NCI-H1436 treated with DMSO at 0.1 percent for 48 hours (cell line): ENCODE data around the gene AIF1.
A peak's percentile ranks its signal among the peaks of the same experiment; 100 is the strongest.
"Not testable (repeated sequence)": the region's sequence is repeated elsewhere in the genome, so short reads cannot be mapped to it uniquely, and the experiment has no call there.

Experiments used
- DNase-seq: peaks from one replicate; lab custom pipeline; 2025; lab: John Stamatoyannopoulos, UW

The AIF1 gene

DNA sequence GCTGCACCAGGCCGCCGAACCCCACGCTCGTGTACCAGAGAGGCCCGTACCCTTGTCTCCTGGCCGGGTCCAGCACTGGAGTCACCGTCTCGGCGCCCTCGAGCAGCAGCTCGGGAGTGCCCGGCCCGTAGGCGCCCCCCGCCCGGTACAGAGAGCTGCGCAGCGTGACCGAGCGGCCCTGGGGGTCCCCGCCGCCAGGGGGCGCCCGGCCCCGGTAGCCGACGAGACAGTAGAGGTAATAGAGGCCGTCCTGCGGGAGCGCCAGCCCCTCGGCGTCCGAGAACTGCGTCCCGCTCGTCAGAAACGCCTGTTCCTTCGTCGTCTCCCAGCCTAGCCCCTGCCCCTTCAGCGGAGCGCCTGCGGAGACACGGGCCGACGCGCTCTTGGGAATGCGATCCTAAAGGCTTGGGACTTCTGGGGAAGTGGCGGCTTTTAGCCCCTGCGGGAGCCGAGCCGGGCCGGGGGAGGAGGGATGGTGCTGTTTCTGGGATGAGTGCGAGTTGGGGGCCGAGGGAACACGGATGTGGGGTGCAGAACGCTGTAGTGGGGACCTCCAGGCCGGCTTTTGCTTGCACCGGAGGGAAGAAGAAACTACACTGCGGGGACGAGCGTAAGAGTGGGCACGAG lies 34.1 kb upstream of the AIF1 start:
- peak; percentile 33 for DNase-seq

- no peak for DNase-seq
These were observed 33.4 kb upstream of the AIF1 start for GRCh38 chr6:31581434-31582229.

DNA sequence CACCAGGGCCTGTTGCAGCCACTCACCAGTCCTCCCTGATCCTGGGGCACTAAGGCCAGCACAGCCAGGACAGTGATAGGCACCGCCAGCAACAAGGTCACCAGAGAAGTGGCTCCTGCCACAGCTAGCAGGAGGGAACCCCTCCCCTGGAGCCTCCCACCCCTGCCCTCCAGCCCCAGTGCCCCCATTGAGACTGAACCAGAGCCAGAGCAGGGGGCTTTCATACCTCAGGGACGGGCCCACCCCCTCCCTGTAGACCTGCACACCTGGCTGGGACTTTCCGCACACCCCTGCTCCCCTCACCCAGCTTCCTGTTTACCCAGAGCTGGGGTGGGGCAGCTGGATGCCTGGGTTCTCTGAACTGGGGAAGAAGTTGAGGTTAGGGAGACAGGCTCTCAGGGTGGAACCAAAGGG lies 32.8 kb upstream of the AIF1 start, which contains the start of gene LTB:
Gene LTB (minus strand): TSS at position 195 of the 414 bp plus-strand sequence. CDS start 7 bp downstream, at position 188.
- DNase-seq: no peak

DNA sequence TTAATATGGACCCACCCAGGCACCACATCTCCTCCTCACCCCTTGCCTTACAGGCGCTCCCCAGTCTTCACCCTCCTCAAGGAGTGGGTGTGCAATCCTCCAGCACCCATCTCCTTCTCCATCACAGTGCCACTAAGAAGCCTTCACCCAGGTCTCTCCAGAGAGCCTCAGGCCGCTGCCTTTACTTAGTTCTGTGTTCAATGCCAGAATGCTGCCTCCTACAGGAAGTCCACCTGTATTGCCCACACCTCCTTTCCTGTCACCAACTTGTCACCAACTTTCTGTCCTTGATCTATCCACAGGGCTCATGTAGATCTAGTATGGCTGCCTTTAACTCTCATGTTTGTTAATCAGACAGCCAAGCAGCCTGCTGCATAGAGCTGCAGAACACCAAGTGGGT lies 29.5 kb upstream of the AIF1 start:
- DNase-seq: no peak

GRCh38 chr6:31586008-31586407 lies 29.0 kb upstream of the AIF1 start, which contains the start of gene LST1:
Gene LST1, plus strand, starts transcription at chr6:31586277. Its CDS starts 1,023 bp downstream, at chr6:31587300.
- DNase-seq: no peak

DNA sequence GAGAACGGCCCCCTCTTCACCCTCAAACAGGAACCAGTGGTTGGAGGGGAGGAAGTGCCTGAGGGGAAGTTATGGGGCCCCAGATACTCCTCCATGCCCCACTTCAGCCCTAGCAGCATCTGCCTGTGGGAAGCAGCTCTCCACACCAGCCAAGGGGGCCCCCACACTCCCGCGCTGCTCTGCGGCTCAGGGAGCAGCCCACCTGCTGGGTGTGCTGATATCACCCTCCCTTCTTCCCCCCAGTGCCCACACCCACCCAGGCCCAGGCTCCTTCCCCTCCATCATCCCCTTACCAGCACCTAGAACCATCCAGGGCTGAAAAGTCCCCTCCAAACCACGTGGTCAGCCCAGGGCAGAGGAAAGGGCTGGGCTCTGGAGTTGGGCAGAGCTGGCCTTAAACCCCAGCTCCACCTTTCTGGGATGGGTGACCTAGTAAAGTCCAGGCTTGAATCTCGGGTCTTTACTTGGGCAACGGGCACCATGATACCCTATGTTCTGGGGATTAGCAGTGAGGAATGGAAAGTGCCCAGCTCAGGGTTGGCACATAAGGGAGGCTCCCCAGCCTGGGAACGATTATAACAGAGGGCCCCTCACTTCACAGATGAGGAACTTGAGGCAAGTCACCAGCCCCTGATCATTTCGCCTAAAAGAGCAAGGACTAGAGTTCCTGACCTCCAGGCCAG lies 28.3 kb upstream of the AIF1 start:
- no peak for DNase-seq

GRCh38 chr6:31587791-31588777 lies 26.9 kb upstream of the AIF1 start:
- DNase-seq: no peak

DNA sequence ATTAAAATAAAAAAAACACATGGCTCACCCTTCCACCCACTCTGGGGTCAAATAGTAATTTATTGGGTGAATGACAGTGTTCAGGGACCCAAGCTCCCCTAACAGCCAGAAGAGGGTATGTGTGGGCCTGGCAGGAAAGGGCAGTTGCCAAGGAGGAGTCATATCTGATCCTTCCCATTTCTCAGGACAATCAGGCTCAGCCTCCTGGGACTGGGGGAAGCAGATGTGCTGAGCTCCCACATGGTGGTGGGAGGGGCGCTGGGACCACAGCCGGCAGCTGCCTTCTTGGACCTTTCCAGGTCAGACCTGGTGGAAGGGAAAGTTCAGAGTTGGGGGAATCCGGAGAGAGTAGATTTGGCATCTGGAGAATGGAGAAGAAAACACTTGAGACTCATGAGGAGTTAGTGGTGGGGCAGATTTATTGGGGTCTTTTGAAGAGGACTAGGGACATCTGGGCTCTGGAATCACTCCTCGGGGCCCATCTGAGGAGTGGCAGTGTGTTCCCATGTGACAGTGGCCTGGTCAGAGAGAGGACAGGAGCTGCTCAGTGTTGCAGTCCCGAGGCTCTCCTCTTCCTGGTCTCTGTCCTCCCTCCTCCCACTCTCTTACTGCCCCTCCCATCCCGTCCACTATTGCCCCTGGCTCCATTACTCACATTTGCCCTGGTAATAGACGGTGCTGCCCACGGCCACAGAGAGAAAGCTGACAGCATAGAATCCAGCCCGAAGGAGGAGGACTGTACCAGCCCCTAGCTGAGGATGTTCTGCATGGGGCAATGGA lies 26.0 kb upstream of the AIF1 start:
- DNase-seq: no peak

DNA sequence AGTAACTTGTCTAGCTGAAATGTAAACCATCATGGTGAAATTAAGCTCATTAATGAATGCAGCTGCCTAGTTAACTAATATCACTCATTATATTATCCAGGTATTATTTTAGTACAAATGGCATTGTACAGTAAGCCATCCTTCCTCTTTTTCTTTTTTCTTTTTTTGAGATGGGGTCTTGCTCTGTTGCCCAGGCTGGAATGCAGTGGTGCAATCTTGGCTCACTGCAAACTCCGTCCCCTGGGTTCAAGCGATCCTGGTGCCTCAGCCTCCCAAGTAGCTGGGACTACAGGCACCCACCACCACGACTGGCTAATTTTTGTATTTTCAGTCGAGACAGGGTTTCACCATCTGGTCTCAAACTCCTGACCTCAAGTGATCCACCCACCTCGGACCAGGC lies 24.3 kb upstream of the AIF1 start:
- not testable (repeated sequence) for DNase-seq

- DNase-seq: no peak
These were observed 22.6 kb upstream of the AIF1 start for GRCh38 chr6:31592396-31592771.

GRCh38 chr6:31597006-31597405 lies 18.0 kb upstream of the AIF1 start:
- no peak for DNase-seq

- no peak for DNase-seq
These were observed 7.7 kb upstream of the AIF1 start for GRCh38 chr6:31607317-31607716.

DNA sequence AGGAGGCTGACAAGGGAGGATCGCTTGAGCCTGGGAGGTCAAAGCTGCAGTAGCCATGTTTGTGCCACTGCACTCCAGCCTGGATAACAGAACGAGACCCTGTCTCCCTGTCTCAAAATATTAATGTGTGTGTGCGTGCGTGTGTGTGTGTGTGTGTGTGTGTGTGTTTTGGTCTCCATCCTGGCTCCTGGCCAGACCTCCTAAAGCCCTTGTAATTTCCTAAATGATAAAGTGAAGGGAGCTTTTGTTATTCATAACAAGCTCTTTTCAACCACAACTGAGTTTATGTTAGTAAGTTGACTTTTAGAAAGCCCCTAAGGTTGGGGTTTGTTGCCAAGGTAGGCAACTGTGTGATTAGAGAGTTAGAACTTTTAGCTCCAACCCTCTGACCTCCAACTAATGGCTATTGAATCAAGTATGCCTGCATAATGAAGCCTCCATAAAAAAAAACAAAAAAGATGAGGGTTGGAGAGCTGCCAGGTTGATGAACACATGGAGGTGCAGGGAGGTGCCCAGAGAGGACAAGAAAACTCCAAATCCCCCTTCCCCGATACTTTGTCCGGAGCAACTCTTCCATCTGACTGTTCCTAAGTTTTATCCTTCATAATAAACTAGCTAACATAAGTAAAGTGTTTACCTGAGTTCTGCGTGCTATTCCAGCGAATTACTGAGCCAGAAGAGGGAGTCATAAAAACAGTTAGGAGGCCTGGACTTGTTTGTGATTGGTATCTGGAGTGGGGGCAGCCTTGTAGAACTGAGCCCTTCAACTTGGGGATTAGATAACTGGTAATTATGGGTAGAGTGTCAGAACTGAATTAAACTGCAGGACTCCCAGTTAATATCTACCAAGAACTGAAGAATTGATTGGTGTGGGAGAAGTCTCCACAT lies 5.3 kb upstream of the AIF1 start:
- DNase-seq: no peak

DNA sequence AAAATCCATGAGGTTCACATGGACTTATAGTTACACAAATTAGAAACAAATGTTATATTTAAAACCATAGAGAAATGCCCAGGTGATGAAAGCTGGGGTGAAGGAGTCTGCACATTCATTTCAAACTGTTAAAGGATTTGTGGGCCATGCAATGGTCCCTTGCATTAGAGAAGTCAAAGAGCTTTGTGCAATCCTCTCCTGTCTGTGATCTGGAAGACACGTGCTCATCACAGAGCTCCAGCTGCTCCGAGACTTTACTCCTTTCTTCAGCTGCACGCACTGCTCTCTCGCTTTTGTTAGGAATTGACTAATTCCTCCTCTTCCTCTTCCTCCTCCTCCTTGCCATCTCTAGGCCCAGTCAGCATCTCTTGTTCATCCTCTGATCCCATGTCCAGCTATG lies 4.1 kb upstream of the AIF1 start:
- DNase-seq: no peak

- no peak for DNase-seq
These were observed 887 bp upstream of the AIF1 start for GRCh38 chr6:31614075-31614619.

- no peak for DNase-seq
These were observed 714 bp downstream of the AIF1 start for GRCh38 chr6:31615748-31616147.

GRCh38 chr6:31617010-31617409 lies 2.0 kb downstream of the AIF1 start:
- DNase-seq: no peak

- peak; percentile 96 for DNase-seq
These were observed 5.0 kb downstream of the AIF1 start for GRCh38 chr6:31619805-31620585.
